SK-N-SH treated with all-trans-retinoic acid at 6 μM for 48 hours (cell line): ENCODE results near the gene NFASC.

Source experiments
- ATAC-seq: fragments of 200-7000 bp; cut with Tn5 transposase; 3 replicates; pipeline ENCODE4 v1.9.1; 2020; ENCODE audit warnings: mild to moderate bottlenecking, moderate library complexity
- ARNTL ChIP-seq: fragments of 450-650 bp; formaldehyde crosslinking; IDR thresholded peaks from 2 replicates; pipeline ENCODE4 v1.5.0; 2020; ENCODE audit warnings: low read depth, mild to moderate bottlenecking, moderate library complexity, borderline replicate concordance
- CREB5 ChIP-seq: fragments of 250-450 bp; sonication (Bioruptor Pico); IDR thresholded peaks from 2 replicates; pipeline ENCODE4 v1.5.1; 2020; ENCODE audit warnings: low read depth, mild to moderate bottlenecking, moderate library complexity
- CSDC2 ChIP-seq: fragments of 250-450 bp; sonication (Bioruptor Pico); IDR thresholded peaks from 2 replicates; pipeline ENCODE4 v1.5.0; 2020; ENCODE audit warnings: mild to moderate bottlenecking, moderate library complexity
- ESRRG ChIP-seq: fragments of 250-450 bp; sonication (Bioruptor Pico); IDR thresholded peaks from 2 replicates; pipeline ENCODE4 v1.6.1; 2021; ENCODE audit warnings: mild to moderate bottlenecking
- GLIS3 ChIP-seq: fragments of 250-450 bp; sonication (Bioruptor Pico); IDR thresholded peaks from 2 replicates; pipeline ENCODE4 v1.5.0; 2020; ENCODE audit warnings: mild to moderate bottlenecking, moderate library complexity
- ISL1 ChIP-seq: fragments of 250-450 bp; sonication (Bioruptor Pico); IDR thresholded peaks from 2 replicates; pipeline ENCODE4 v2.1.2; 2022; ENCODE audit warnings: mild to moderate bottlenecking, moderate library complexity
- OSR1 ChIP-seq: fragments of 250-450 bp; sonication (Bioruptor Pico); IDR thresholded peaks from 2 replicates; pipeline ENCODE4 v1.8.0; 2022; ENCODE audit warnings: moderate library complexity, mild to moderate bottlenecking, inconsistent platforms
- POU6F1 ChIP-seq: fragments of 250-450 bp; sonication (Bioruptor Pico); IDR thresholded peaks from 2 replicates; pipeline ENCODE4 v1.8.0; 2021; ENCODE audit warnings: low read depth, mild to moderate bottlenecking, moderate library complexity, borderline replicate concordance
- PPARA ChIP-seq: fragments of 250-450 bp; sonication (Bioruptor Pico); IDR thresholded peaks from 2 replicates; pipeline ENCODE4 v1.5.0; 2020; ENCODE audit warnings: mild to moderate bottlenecking, borderline replicate concordance
- RARB ChIP-seq: fragments of 250-450 bp; sonication (Bioruptor Pico); IDR thresholded peaks from 2 replicates; pipeline ENCODE4 v1.8.0; 2021; ENCODE audit warnings: mild to moderate bottlenecking, moderate library complexity
- SNAI2 ChIP-seq: fragments of 250-450 bp; sonication (Bioruptor Pico); IDR thresholded peaks from 2 replicates; pipeline ENCODE4 v1.5.0; 2020; ENCODE audit warnings: mild to moderate bottlenecking, moderate library complexity
- TCF4 ChIP-seq: fragments of 250-450 bp; sonication (Bioruptor Pico); IDR thresholded peaks from 2 replicates; pipeline ENCODE4 v1.8.0; 2021; ENCODE audit warnings: mild to moderate bottlenecking, moderate library complexity, borderline replicate concordance
- TOX ChIP-seq: fragments of 250-450 bp; sonication (Bioruptor Pico); IDR thresholded peaks from 2 replicates; pipeline ENCODE4 v1.8.0; 2021; ENCODE audit warnings: mild to moderate bottlenecking, moderate library complexity, borderline replicate concordance
- ZFP3 ChIP-seq: fragments of 250-450 bp; sonication (Bioruptor Pico); IDR thresholded peaks from 2 replicates; pipeline ENCODE4 v1.5.0; 2020; ENCODE audit warnings: mild to moderate bottlenecking, moderate library complexity
- ZFP30 ChIP-seq: fragments of 450-650 bp; formaldehyde crosslinking; IDR thresholded peaks from 2 replicates; pipeline ENCODE4 v1.5.0; 2022; ENCODE audit warnings: mild to moderate bottlenecking, moderate library complexity
- ZNF565 ChIP-seq: fragments of 450-650 bp; formaldehyde crosslinking; conservative IDR thresholded peaks from 2 replicates; pipeline ENCODE4 v1.5.0; 2020; ENCODE audit warnings: low read depth, mild to moderate bottlenecking, moderate library complexity
- ZNF70 ChIP-seq: fragments of 450-650 bp; formaldehyde crosslinking; IDR thresholded peaks from 2 replicates; pipeline ENCODE4 v1.5.0; 2020; ENCODE audit warnings: mild to moderate bottlenecking, moderate library complexity
- ZNF8 ChIP-seq: fragments of 450-650 bp; formaldehyde crosslinking; IDR thresholded peaks from 2 replicates; pipeline ENCODE4 v1.5.0; 2020; ENCODE audit warnings: mild to moderate bottlenecking, moderate library complexity
- TF ChIP-seq, protein P1 (sequence below): fragments of 250-450 bp; sonication (Bioruptor Pico); IDR thresholded peaks from 2 replicates; pipeline ENCODE4 v1.5.0; 2020; ENCODE audit warnings: mild to moderate bottlenecking, moderate library complexity
- TF ChIP-seq, protein P2 (sequence below): fragments of 250-450 bp; sonication (Bioruptor Pico); IDR thresholded peaks from 2 replicates; pipeline ENCODE4 v1.5.1; 2021; ENCODE audit warnings: mild to moderate bottlenecking, moderate library complexity
- TF ChIP-seq, protein P3 (sequence below): fragments of 250-450 bp; sonication (Bioruptor Pico); IDR thresholded peaks from 2 replicates; pipeline ENCODE4 v1.8.0; 2020; ENCODE audit warnings: mild to moderate bottlenecking, moderate library complexity, borderline replicate concordance

NFASC gene

DNA sequence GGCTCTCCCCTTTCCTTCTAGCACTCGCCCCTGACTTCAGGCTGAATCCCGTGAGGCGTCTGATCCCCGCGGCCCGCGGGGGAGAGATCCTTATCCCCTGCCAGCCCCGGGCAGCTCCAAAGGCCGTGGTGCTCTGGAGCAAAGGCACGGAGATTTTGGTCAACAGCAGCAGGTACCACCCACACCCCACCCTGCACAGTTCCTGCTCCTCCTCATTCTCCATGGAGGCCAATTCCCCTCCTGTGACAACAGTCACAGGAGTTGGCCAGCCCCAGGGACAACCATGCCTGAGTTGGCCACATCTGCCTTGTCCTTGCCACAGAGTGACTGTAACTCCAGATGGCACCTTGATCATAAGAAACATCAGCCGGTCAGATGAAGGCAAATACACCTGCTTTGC lies 193.6 kb downstream of the NFASC start:
- no peak for ATAC-seq
- TF ChIP-seq POU6F1 (CRISPR knock-in tag), result no peak
- no peak for TF ChIP-seq ARNTL (CRISPR knock-in tag)
- no peak for TF ChIP-seq ZFP3 (CRISPR knock-in tag)
- no peak for TF ChIP-seq SNAI2 (CRISPR knock-in tag)
- TF ChIP-seq ZNF565 (CRISPR knock-in tag), result no peak
- TF ChIP-seq RARB (CRISPR knock-in tag), result no peak
- TF ChIP-seq, protein P1, sequence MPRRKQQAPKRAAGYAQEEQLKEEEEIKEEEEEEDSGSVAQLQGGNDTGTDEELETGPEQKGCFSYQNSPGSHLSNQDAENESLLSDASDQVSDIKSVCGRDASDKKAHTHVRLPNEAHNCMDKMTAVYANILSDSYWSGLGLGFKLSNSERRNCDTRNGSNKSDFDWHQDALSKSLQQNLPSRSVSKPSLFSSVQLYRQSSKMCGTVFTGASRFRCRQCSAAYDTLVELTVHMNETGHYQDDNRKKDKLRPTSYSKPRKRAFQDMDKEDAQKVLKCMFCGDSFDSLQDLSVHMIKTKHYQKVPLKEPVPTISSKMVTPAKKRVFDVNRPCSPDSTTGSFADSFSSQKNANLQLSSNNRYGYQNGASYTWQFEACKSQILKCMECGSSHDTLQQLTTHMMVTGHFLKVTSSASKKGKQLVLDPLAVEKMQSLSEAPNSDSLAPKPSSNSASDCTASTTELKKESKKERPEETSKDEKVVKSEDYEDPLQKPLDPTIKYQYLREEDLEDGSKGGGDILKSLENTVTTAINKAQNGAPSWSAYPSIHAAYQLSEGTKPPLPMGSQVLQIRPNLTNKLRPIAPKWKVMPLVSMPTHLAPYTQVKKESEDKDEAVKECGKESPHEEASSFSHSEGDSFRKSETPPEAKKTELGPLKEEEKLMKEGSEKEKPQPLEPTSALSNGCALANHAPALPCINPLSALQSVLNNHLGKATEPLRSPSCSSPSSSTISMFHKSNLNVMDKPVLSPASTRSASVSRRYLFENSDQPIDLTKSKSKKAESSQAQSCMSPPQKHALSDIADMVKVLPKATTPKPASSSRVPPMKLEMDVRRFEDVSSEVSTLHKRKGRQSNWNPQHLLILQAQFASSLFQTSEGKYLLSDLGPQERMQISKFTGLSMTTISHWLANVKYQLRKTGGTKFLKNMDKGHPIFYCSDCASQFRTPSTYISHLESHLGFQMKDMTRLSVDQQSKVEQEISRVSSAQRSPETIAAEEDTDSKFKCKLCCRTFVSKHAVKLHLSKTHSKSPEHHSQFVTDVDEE (CRISPR knock-in tag), result no peak
- TF ChIP-seq CREB5, result no peak
- TF ChIP-seq CSDC2 (CRISPR knock-in tag), result no peak
- TF ChIP-seq, protein P2, sequence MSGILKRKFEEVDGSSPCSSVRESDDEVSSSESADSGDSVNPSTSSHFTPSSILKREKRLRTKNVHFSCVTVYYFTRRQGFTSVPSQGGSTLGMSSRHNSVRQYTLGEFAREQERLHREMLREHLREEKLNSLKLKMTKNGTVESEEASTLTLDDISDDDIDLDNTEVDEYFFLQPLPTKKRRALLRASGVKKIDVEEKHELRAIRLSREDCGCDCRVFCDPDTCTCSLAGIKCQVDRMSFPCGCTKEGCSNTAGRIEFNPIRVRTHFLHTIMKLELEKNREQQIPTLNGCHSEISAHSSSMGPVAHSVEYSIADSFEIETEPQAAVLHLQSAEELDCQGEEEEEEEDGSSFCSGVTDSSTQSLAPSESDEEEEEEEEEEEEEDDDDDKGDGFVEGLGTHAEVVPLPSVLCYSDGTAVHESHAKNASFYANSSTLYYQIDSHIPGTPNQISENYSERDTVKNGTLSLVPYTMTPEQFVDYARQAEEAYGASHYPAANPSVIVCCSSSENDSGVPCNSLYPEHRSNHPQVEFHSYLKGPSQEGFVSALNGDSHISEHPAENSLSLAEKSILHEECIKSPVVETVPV, result no peak
- no peak for TF ChIP-seq ESRRG (CRISPR knock-in tag)
- TF ChIP-seq TCF4 (CRISPR knock-in tag), result no peak
- no peak for TF ChIP-seq ZNF70 (CRISPR knock-in tag)
- TF ChIP-seq ZFP30, result no peak

DNA sequence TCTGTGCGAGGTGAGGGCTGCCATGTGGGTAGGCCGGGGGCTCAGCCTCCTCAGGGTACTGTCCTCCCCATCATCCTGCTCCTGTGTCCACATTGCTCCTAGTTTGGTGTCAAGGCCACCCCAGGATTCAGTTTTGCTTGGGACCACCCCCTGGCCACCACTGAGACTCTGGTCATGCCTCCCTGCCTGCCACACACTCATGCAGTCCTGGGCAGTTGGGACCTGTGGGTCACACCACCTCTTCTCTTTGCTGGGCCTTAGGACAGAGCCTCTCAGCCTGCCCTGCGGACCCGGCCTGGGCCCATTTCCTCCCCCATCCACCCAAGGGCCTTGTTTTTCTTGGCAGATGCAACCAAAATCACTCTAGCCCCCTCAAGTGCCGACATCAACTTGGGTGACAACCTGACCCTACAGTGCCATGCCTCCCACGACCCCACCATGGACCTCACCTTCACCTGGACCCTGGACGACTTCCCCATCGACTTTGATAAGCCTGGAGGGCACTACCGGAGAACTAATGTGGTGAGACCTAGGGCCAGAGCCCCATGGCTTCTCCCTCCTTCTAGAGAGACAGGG lies 194.2 kb downstream of the NFASC start:
- TF ChIP-seq ZNF70 (CRISPR knock-in tag), result no peak
- TF ChIP-seq ARNTL (CRISPR knock-in tag), result no peak
- TF ChIP-seq ISL1, result no peak
- TF ChIP-seq PPARA (CRISPR knock-in tag), result no peak
- no peak for TF ChIP-seq ZNF8 (CRISPR knock-in tag)
- TF ChIP-seq SNAI2 (CRISPR knock-in tag), result no peak
- no peak for TF ChIP-seq ZFP30
- no peak for TF ChIP-seq GLIS3 (CRISPR knock-in tag)
- TF ChIP-seq CREB5, result no peak
- no peak for TF ChIP-seq TOX
- TF ChIP-seq, protein P1 (CRISPR knock-in tag), result no peak
- TF ChIP-seq, protein P3, sequence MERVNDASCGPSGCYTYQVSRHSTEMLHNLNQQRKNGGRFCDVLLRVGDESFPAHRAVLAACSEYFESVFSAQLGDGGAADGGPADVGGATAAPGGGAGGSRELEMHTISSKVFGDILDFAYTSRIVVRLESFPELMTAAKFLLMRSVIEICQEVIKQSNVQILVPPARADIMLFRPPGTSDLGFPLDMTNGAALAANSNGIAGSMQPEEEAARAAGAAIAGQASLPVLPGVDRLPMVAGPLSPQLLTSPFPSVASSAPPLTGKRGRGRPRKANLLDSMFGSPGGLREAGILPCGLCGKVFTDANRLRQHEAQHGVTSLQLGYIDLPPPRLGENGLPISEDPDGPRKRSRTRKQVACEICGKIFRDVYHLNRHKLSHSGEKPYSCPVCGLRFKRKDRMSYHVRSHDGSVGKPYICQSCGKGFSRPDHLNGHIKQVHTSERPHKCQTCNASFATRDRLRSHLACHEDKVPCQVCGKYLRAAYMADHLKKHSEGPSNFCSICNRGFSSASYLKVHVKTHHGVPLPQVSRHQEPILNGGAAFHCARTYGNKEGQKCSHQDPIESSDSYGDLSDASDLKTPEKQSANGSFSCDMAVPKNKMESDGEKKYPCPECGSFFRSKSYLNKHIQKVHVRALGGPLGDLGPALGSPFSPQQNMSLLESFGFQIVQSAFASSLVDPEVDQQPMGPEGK (CRISPR knock-in tag), result no peak
- no peak for TF ChIP-seq RARB (CRISPR knock-in tag)
- TF ChIP-seq TCF4 (CRISPR knock-in tag), result no peak
- TF ChIP-seq POU6F1 (CRISPR knock-in tag), result no peak
- TF ChIP-seq ESRRG (CRISPR knock-in tag), result no peak
- TF ChIP-seq OSR1 (CRISPR knock-in tag), result no peak
- TF ChIP-seq CSDC2 (CRISPR knock-in tag), result no peak
- ATAC-seq, result no peak
